Measurements from ENCODE around the gene ULK2.

- no peak for TF ChIP-seq CTCF (IDR thresholded peaks at IDR 0.05)
- TF ChIP-seq POLR2A (IDR thresholded peaks at IDR 0.05) = no peak
Observed at GRCh38 chr17:19747829-19748806, 119.6 kb downstream of the ULK2 start, which contains the start of gene ALDH3A1.

Data from testis (tissue), 2 donors.